ENCODE measurements around the gene DGLUCY. TPM values are rescaled to one million over a fixed set of nuclear protein-coding genes. Genes with fewer than 3 reads are reported as not detected.
"Not testable (repeated sequence)": the region's sequence is repeated elsewhere in the genome, so short reads cannot be mapped to it uniquely, and the experiment has no call there.

Gene DGLUCY
- total RNA-seq, 1 experiment from 2014 or later, result 26.7 TPM

GRCh38 chr14:91090743-91091142, 23.1 kb upstream of the DGLUCY start:
- H3K9me3 ChIP-seq (ENCODE audit: low read depth, low read length, poor library complexity, severe bottlenecking), result no peaks in the 10 kb centered on the region
- ChIA-PET POLR2A (ENCODE audit: low non-redundant PET) (no interaction called here), CTCF (no interaction called here)
- no peaks in the 10 kb centered on the region for H3K4me1 ChIP-seq (ENCODE audit: insufficient read depth, low read length, poor library complexity, severe bottlenecking)
- no peak for TF ChIP-seq CTCF (conservative IDR thresholded peaks at IDR 0.05; ENCODE audit: low read depth, low read length)
- TF ChIP-seq EZH2 (IDR thresholded peaks at IDR 0.05; ENCODE audit: borderline replicate concordance, low read depth, low read length, poor library complexity, severe bottlenecking), result no peak
- H3K4me3 ChIP-seq (ENCODE audit: low read depth, low read length, poor library complexity, severe bottlenecking), result no peak overlapping the region
- H3K27me3 ChIP-seq (replicated peaks; ENCODE audit: insufficient read depth, low read depth, low read length, poor library complexity), result no peaks in the 10 kb centered on the region
- no peak overlapping the region for H3K27ac ChIP-seq (ENCODE audit: low read depth, low read length, poor library complexity, severe bottlenecking)
- DNase-seq (ENCODE audit: low spot score), result no peak
- no peaks in the 10 kb centered on the region for H3K36me3 ChIP-seq (ENCODE audit: insufficient read depth, low read length, poor library complexity, severe bottlenecking)
- intact Hi-C loops (cut with micrococcal nuclease; ENCODE audit: unreplicated experiment), result no loop called here
- BruUV-seq (replicated peaks), result no TSS peak

- DNase-seq (ENCODE audit: low spot score), result no peak
- Histone ChIP-seq H3K27me3 (replicated peaks; ENCODE audit: insufficient read depth, low read depth, low read length, poor library complexity) (no peaks in the 10 kb centered on the region), H3K4me1 (ENCODE audit: insufficient read depth, low read length, poor library complexity, severe bottlenecking) (no peaks in the 10 kb centered on the region), H3K36me3 (ENCODE audit: insufficient read depth, low read length, poor library complexity, severe bottlenecking) (no peaks in the 10 kb centered on the region), H3K4me3 (ENCODE audit: low read depth, low read length, poor library complexity, severe bottlenecking) (no peak overlapping the region), H3K9me3 (ENCODE audit: low read depth, low read length, poor library complexity, severe bottlenecking) (no peaks in the 10 kb centered on the region), H3K27ac (ENCODE audit: low read depth, low read length, poor library complexity, severe bottlenecking) (no peak overlapping the region)
- no TSS peak for BruUV-seq (replicated peaks)
- ChIA-PET CTCF (no interaction called here), POLR2A (ENCODE audit: low non-redundant PET) (no interaction called here)
- intact Hi-C loops (cut with micrococcal nuclease; ENCODE audit: unreplicated experiment), result no loop called here
- no peak for TF ChIP-seq EZH2 (IDR thresholded peaks at IDR 0.05; ENCODE audit: borderline replicate concordance, low read depth, low read length, poor library complexity, severe bottlenecking)
- no peak for TF ChIP-seq CTCF (conservative IDR thresholded peaks at IDR 0.05; ENCODE audit: low read depth, low read length)
Observed at GRCh38 chr14:91092073-91092472, 21.8 kb upstream of the DGLUCY start.

- H3K27me3 ChIP-seq (replicated peaks; ENCODE audit: insufficient read depth, low read depth, low read length, poor library complexity); intact Hi-C loops (cut with micrococcal nuclease; ENCODE audit: unreplicated experiment); H3K27ac ChIP-seq (ENCODE audit: low read depth, low read length, poor library complexity, severe bottlenecking); H3K4me3 ChIP-seq (ENCODE audit: low read depth, low read length, poor library complexity, severe bottlenecking); BruUV-seq (replicated peaks); DNase-seq (ENCODE audit: low spot score); H3K4me1 ChIP-seq (ENCODE audit: insufficient read depth, low read length, poor library complexity, severe bottlenecking); H3K36me3 ChIP-seq (ENCODE audit: insufficient read depth, low read length, poor library complexity, severe bottlenecking); H3K9me3 ChIP-seq (ENCODE audit: low read depth, low read length, poor library complexity, severe bottlenecking); POLR2A ChIA-PET (ENCODE audit: low non-redundant PET); CTCF ChIA-PET: not testable (repeated sequence)
Observed at GRCh38 chr14:91093743-91094472, 20.0 kb upstream of the DGLUCY start.

GRCh38 chr14:91094772-91095171, 19.1 kb upstream of the DGLUCY start:
- no peak overlapping the region for H3K27ac ChIP-seq (ENCODE audit: low read depth, low read length, poor library complexity, severe bottlenecking)
- ChIA-PET CTCF (no interaction called here), POLR2A (ENCODE audit: low non-redundant PET) (no interaction called here)
- TF ChIP-seq CTCF (conservative IDR thresholded peaks at IDR 0.05; ENCODE audit: low read depth, low read length), result no peak
- TF ChIP-seq EZH2 (IDR thresholded peaks at IDR 0.05; ENCODE audit: borderline replicate concordance, low read depth, low read length, poor library complexity, severe bottlenecking), result no peak
- H3K27me3 ChIP-seq (replicated peaks; ENCODE audit: insufficient read depth, low read depth, low read length, poor library complexity), result no peaks in the 10 kb centered on the region
- H3K36me3 ChIP-seq (ENCODE audit: insufficient read depth, low read length, poor library complexity, severe bottlenecking), result no peaks in the 10 kb centered on the region
- no TSS peak for BruUV-seq (replicated peaks)
- DNase-seq (ENCODE audit: low spot score), result no peak
- no peaks in the 10 kb centered on the region for H3K4me1 ChIP-seq (ENCODE audit: insufficient read depth, low read length, poor library complexity, severe bottlenecking)
- H3K9me3 ChIP-seq (ENCODE audit: low read depth, low read length, poor library complexity, severe bottlenecking), result no peaks in the 10 kb centered on the region
- intact Hi-C loops (cut with micrococcal nuclease; ENCODE audit: unreplicated experiment), result no loop called here
- H3K4me3 ChIP-seq (ENCODE audit: low read depth, low read length, poor library complexity, severe bottlenecking), result no peak overlapping the region
